GM19452 (cell line): ENCODE results near the gene MEGF11.
"Not testable (repeated sequence)": the region's sequence is repeated elsewhere in the genome, so short reads cannot be mapped to it uniquely, and the experiment has no call there.

ENCODE experiments used
- ATAC-seq: cut with Tn5 transposase; IDR thresholded peaks from one replicate; pipeline ENCODE4 v1.9.1; 2021; ENCODE audit not compliant: unreplicated experiment

MEGF11 gene

GRCh38 chr15:66014022-66014421 lies 239.5 kb downstream of the MEGF11 start:
- ATAC-seq, result no peak

- ATAC-seq, result no peak
Measured at GRCh38 chr15:66008940-66009562, 244.5 kb downstream of the MEGF11 start.

GRCh38 chr15:66007663-66008262 lies 245.8 kb downstream of the MEGF11 start:
- ATAC-seq, result no peak

- ATAC-seq, result no peak
Measured at GRCh38 chr15:66006986-66007385, 246.6 kb downstream of the MEGF11 start.

GRCh38 chr15:66004618-66005262 lies 248.8 kb downstream of the MEGF11 start:
- ATAC-seq, result no peak

- not testable (repeated sequence) for ATAC-seq
Measured at GRCh38 chr15:66003129-66003528, 250.4 kb downstream of the MEGF11 start.

- no peak for ATAC-seq
Measured at GRCh38 chr15:66001717-66002426, 251.7 kb downstream of the MEGF11 start.

GRCh38 chr15:66001042-66001441 lies 252.5 kb downstream of the MEGF11 start:
- ATAC-seq, result no peak

- ATAC-seq, result no peak
Measured at GRCh38 chr15:65998486-65998885, 255.1 kb downstream of the MEGF11 start.

GRCh38 chr15:65996901-65997300 lies 256.6 kb downstream of the MEGF11 start:
- ATAC-seq, result no peak

GRCh38 chr15:65994832-65995231 lies 258.7 kb downstream of the MEGF11 start:
- ATAC-seq, result no peak

GRCh38 chr15:65993762-65994161 lies 259.8 kb downstream of the MEGF11 start:
- no peak for ATAC-seq

GRCh38 chr15:65993236-65993635 lies 260.3 kb downstream of the MEGF11 start:
- ATAC-seq, result no peak

- ATAC-seq, result no peak
Measured at GRCh38 chr15:65991721-65992483, 261.6 kb downstream of the MEGF11 start.

GRCh38 chr15:65990298-65990981 lies 263.1 kb downstream of the MEGF11 start:
- no peak for ATAC-seq

GRCh38 chr15:65987100-65987499 lies 266.4 kb downstream of the MEGF11 start:
- ATAC-seq, result no peak

- ATAC-seq, result no peak
Measured at GRCh38 chr15:65986416-65986815, 267.1 kb downstream of the MEGF11 start.

GRCh38 chr15:65985387-65985786 lies 268.2 kb downstream of the MEGF11 start:
- ATAC-seq, result no peak

GRCh38 chr15:65982627-65983322 lies 270.8 kb downstream of the MEGF11 start:
- no peak for ATAC-seq
